Measurements from ENCODE around the gene EBLN2.

Gene EBLN2

DNA sequence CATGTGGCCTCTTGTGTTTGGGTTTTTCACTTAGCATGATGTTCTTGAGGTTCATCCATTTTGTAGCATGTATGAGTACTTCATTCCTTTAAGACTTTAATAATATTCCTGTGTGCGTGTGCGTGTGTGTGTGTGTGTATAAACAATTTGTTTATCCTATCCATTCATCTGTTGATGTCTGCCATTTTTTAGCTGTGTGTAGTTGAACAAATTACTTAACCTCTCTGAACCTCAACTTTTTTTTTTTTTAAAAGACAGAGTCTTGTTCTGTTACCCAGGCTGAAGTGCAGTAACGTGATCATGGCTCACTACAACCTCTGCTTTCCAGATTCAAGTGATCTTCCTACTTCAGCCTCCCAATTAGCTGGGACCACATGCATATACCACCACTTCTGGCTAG is 47.3 kb downstream of the EBLN2 start:
- no peak for DNase-seq

DNA sequence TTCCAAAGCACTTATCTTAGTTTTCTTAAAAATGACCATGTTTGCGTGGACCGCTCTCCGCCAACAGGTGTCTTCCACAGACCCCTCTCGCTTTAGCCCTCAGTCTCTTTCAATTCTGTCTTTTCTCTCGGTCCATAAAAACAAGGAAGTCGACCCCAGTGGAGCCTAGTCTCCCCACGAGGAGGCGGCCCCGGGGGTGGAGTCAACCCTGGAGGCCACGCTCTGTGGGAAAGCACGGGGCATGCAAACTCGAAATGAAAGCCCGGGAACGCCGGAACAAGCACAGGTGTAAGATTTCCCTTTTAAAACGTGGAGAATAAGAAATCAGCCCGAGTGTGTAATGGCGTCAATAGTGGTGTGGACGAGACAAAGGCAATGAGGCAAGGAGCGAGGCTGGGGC is 49.1 kb downstream of the EBLN2 start:
- no peak for DNase-seq

Data from islet precursor cell (in vitro differentiated cells).